Measurements from ENCODE around the gene UMODL1.

DNA sequence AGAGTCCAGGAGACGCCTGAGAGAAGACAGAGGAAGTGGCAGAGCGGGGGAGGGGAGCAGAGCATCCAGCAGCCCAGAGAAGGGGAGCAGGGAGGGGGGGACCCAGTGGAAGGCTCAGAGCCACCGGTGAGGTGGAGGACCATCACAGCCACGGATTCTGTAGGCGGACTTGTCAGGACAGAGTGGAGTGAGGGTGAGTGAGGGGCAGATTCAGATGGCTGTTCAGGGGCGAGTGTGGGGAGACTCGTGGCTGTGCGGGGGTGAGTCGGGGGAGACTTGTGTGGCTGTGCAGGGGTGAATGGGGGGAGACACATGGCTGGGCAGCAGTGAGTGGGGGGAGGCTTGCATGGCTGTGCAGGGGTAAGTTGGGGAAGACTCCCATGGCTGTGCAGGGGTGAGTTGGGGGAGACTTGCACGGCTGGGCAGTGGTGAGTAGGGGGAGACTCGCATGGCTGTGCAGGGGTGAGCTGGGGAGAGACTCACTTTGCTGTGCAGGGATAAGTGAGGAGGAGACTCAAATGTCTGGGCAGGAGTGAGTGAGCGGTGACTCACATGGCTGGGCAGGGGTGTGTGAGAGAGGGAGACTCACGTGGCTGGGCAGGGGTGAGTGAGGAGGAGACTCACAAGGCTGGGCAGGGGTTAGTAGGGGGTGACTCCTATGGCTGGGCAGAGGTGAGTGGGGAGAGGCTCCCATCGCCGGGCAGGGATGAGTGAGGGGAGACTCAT, 91.0 kb downstream of the UMODL1 start:
- no peak for TF ChIP-seq CTCF (IDR thresholded peaks at IDR 0.05)
- no peak for TF ChIP-seq POLR2AphosphoS5 (IDR thresholded peaks at IDR 0.05; ENCODE audit: low read depth, low read length)
- TF ChIP-seq SIN3A (IDR thresholded peaks at IDR 0.05; ENCODE audit: borderline replicate concordance, insufficient read depth, low read depth, low read length), result no peak
- TF ChIP-seq TCF7L2 (IDR thresholded peaks at IDR 0.05; ENCODE audit: low read depth, low read length), result no peak
- TF ChIP-seq, protein P1, sequence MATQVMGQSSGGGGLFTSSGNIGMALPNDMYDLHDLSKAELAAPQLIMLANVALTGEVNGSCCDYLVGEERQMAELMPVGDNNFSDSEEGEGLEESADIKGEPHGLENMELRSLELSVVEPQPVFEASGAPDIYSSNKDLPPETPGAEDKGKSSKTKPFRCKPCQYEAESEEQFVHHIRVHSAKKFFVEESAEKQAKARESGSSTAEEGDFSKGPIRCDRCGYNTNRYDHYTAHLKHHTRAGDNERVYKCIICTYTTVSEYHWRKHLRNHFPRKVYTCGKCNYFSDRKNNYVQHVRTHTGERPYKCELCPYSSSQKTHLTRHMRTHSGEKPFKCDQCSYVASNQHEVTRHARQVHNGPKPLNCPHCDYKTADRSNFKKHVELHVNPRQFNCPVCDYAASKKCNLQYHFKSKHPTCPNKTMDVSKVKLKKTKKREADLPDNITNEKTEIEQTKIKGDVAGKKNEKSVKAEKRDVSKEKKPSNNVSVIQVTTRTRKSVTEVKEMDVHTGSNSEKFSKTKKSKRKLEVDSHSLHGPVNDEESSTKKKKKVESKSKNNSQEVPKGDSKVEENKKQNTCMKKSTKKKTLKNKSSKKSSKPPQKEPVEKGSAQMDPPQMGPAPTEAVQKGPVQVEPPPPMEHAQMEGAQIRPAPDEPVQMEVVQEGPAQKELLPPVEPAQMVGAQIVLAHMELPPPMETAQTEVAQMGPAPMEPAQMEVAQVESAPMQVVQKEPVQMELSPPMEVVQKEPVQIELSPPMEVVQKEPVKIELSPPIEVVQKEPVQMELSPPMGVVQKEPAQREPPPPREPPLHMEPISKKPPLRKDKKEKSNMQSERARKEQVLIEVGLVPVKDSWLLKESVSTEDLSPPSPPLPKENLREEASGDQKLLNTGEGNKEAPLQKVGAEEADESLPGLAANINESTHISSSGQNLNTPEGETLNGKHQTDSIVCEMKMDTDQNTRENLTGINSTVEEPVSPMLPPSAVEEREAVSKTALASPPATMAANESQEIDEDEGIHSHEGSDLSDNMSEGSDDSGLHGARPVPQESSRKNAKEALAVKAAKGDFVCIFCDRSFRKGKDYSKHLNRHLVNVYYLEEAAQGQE (IDR thresholded peaks at IDR 0.05; ENCODE audit: insufficient read depth in 1 of 2, low read depth in 2 of 2, low read length in 1 of 2), result no peak
